HG02623 (cell line): ENCODE results near the gene LRR1.
A peak's percentile ranks its signal among the peaks of the same experiment; 100 is the strongest.
"Not testable (repeated sequence)": the region's sequence is repeated elsewhere in the genome, so short reads cannot be mapped to it uniquely, and the experiment has no call there.

ENCODE experiments used
- ATAC-seq: cut with Tn5 transposase; IDR thresholded peaks from one replicate; pipeline ENCODE4 v1.9.1; 2021; ENCODE audit warnings: moderate library complexity; ENCODE audit not compliant: unreplicated experiment

Gene LRR1

GRCh38 chr14:49585803-49586672 is 12.7 kb upstream of the LRR1 start, which contains the start of gene RPS29:
Gene RPS29, minus strand, starts transcription at chr14:49586380. Its CDS starts 34 bp downstream, at chr14:49586346.
- ATAC-seq: peak; percentile 86

GRCh38 chr14:49586673-49587460 is 11.9 kb upstream of the LRR1 start:
- peak; percentile 23 for ATAC-seq

- ATAC-seq: no peak
These were observed 9.4 kb upstream of the LRR1 start for GRCh38 chr14:49589387-49589786.

GRCh38 chr14:49593016-49593415 is 5.7 kb upstream of the LRR1 start:
- no peak for ATAC-seq

- no peak for ATAC-seq
These were observed 4.2 kb upstream of the LRR1 start for GRCh38 chr14:49594347-49595091.

GRCh38 chr14:49598189-49598484 is 603 bp upstream of the LRR1 start:
- no peak for ATAC-seq

- ATAC-seq: no peak
These were observed 8.8 kb downstream of the LRR1 start for GRCh38 chr14:49607583-49607982.

- no peak for ATAC-seq
These were observed 13.5 kb downstream of the LRR1 start for GRCh38 chr14:49612251-49612650.

- ATAC-seq: no peak
These were observed 13.9 kb downstream of the LRR1 start for GRCh38 chr14:49612671-49613070.

GRCh38 chr14:49614196-49614595 is 15.5 kb downstream of the LRR1 start:
- ATAC-seq: no peak

GRCh38 chr14:49615776-49616175 is 17.0 kb downstream of the LRR1 start:
- ATAC-seq: no peak

GRCh38 chr14:49617852-49618519 is 19.2 kb downstream of the LRR1 start:
- no peak for ATAC-seq

- ATAC-seq: not testable (repeated sequence)
These were observed 20.5 kb downstream of the LRR1 start for GRCh38 chr14:49619273-49619672.

GRCh38 chr14:49619730-49620129 is 21.0 kb downstream of the LRR1 start:
- no peak for ATAC-seq

- ATAC-seq: peak; percentile 94
These were observed 21.7 kb downstream of the LRR1 start, which contains the start of the genes MGAT2 and RPL36AL for GRCh38 chr14:49620182-49621113. Gene MGAT2, plus strand, starts transcription at chr14:49620799. Its CDS starts 470 bp downstream, at chr14:49621269. Gene RPL36AL, minus strand, starts transcription at chr14:49620626. Its CDS starts 1,522 bp downstream, at chr14:49619104.

GRCh38 chr14:49621114-49621881 is 22.6 kb downstream of the LRR1 start:
- peak; percentile 15 for ATAC-seq

- ATAC-seq: no peak
These were observed 23.4 kb downstream of the LRR1 start for GRCh38 chr14:49622022-49622607.

GRCh38 chr14:49623387-49623786 is 24.6 kb downstream of the LRR1 start:
- no peak for ATAC-seq
